Activated CD4-positive, alpha-beta T cell treated with anti-CD3 and anti-CD28 coated beads, Interleukin-2, amount 50 U/mL, for 24 hours (primary cell): ENCODE measurements around the gene DLGAP4.

Experiments used
- DNase-seq, 2 donors: peaks; one replicate each; pipeline ENCODE4 v3.0.0-alpha.2; 2020; ENCODE audit warnings: low read depth in 1 of 2, low spot score in 1 of 2

DLGAP4 gene

GRCh38 chr20:36330091-36330490 is 24.0 kb downstream of the DLGAP4 start:
- no peak for DNase-seq

- no peak for DNase-seq
Observed at GRCh38 chr20:36331209-36331608, 25.1 kb downstream of the DLGAP4 start.

- DNase-seq: no peak
Observed at GRCh38 chr20:36333841-36334240, 27.7 kb downstream of the DLGAP4 start.

- no peak for DNase-seq
Observed at GRCh38 chr20:36334281-36335205, 28.4 kb downstream of the DLGAP4 start.

- DNase-seq: no peak
Observed at GRCh38 chr20:36335206-36335870, 29.2 kb downstream of the DLGAP4 start.

- no peak for DNase-seq
Observed at GRCh38 chr20:36336204-36336603, 30.1 kb downstream of the DLGAP4 start.

GRCh38 chr20:36336954-36337704 is 31.0 kb downstream of the DLGAP4 start:
- no peak for DNase-seq

GRCh38 chr20:36337886-36338285 is 31.7 kb downstream of the DLGAP4 start:
- DNase-seq: no peak

GRCh38 chr20:36339646-36340592 is 33.8 kb downstream of the DLGAP4 start:
- no peak for DNase-seq

GRCh38 chr20:36340593-36340990 is 34.5 kb downstream of the DLGAP4 start:
- DNase-seq: no peak

GRCh38 chr20:36341331-36342020 is 35.3 kb downstream of the DLGAP4 start:
- DNase-seq: no peak

- DNase-seq: no peak
Observed at GRCh38 chr20:36342331-36343120, 36.4 kb downstream of the DLGAP4 start.

GRCh38 chr20:36343641-36344040 is 37.5 kb downstream of the DLGAP4 start:
- DNase-seq: no peak

- DNase-seq: no peak
Observed at GRCh38 chr20:36344517-36345132, 38.5 kb downstream of the DLGAP4 start.

- DNase-seq: no peak
Observed at GRCh38 chr20:36346256-36346655, 40.1 kb downstream of the DLGAP4 start.

GRCh38 chr20:36349384-36350170 is 43.4 kb downstream of the DLGAP4 start:
- no peak for DNase-seq

- DNase-seq: no peak
Observed at GRCh38 chr20:36350439-36350838, 44.3 kb downstream of the DLGAP4 start.

GRCh38 chr20:36351937-36352336 is 45.8 kb downstream of the DLGAP4 start:
- DNase-seq: no peak
